ENCODE data around the gene SPRY1.

SPRY1 gene

GRCh38 chr4:123399627-123400358 lies 3.2 kb downstream of the SPRY1 start:
- peak overlapping the region; percentile 79 for H3K27ac ChIP-seq (ENCODE audit: low read length)
- no peaks in the 10 kb centered on the region for H3K27me3 ChIP-seq (ENCODE audit: control insufficient read depth in 1 of 2, insufficient read depth in 2 of 2, low read length in 2 of 2)
- H3K9ac ChIP-seq (ENCODE audit: low read length in 2 of 2), result peak overlapping the region; percentile 84 to 90
- peaks cover 9% of the 10 kb centered on the region for H3K4me1 ChIP-seq (ENCODE audit: control insufficient read depth, insufficient read depth, low read length)
- H3K9me3 ChIP-seq (ENCODE audit: control insufficient read depth in 2 of 2, low read length in 2 of 2), result no peaks in the 10 kb centered on the region
- H3K4me3 ChIP-seq (ENCODE audit: low read length in 2 of 2), result peak overlapping the region; percentile 82 to 87
- H3K36me3 ChIP-seq (ENCODE audit: control insufficient read depth in 2 of 2, insufficient read depth in 2 of 2, low read length in 2 of 2), result peaks cover 12 to 16% of the 10 kb centered on the region in 2 donors

- peaks cover 13% of the 10 kb centered on the region for H3K4me1 ChIP-seq (ENCODE audit: control insufficient read depth, insufficient read depth, low read length)
- no peaks in the 10 kb centered on the region for H3K9me3 ChIP-seq (ENCODE audit: control insufficient read depth in 2 of 2, low read length in 2 of 2)
- peak overlapping the region; percentile 25 for H3K27ac ChIP-seq (ENCODE audit: low read length)
- peak overlapping the region; percentile 45 to 64 for H3K4me3 ChIP-seq (ENCODE audit: low read length in 2 of 2)
- no peaks in the 10 kb centered on the region for H3K27me3 ChIP-seq (ENCODE audit: control insufficient read depth in 1 of 2, insufficient read depth in 2 of 2, low read length in 2 of 2)
- peak overlapping the region; percentile 6 to 40 for H3K9ac ChIP-seq (ENCODE audit: low read length in 2 of 2)
- H3K36me3 ChIP-seq (ENCODE audit: control insufficient read depth in 2 of 2, insufficient read depth in 2 of 2, low read length in 2 of 2), result peaks cover 12 to 16% of the 10 kb centered on the region in 2 donors
These were observed 4.9 kb downstream of the SPRY1 start for GRCh38 chr4:123401271-123402120.

DNA sequence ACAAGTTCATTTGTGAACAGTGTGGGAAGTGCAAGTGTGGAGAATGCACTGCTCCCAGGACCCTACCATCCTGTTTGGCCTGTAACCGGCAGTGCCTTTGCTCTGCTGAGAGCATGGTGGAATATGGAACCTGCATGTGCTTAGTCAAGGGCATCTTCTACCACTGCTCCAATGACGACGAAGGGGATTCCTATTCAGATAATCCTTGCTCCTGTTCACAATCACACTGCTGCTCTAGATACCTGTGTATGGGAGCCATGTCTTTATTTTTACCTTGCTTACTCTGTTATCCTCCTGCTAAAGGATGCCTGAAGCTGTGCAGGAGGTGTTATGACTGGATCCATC lies 5.5 kb downstream of the SPRY1 start:
- Histone ChIP-seq H3K27me3 (ENCODE audit: control insufficient read depth in 1 of 2, insufficient read depth in 2 of 2, low read length in 2 of 2) (no peaks in the 10 kb centered on the region), H3K4me1 (ENCODE audit: control insufficient read depth, insufficient read depth, low read length) (peaks cover 16% of the 10 kb centered on the region), H3K9me3 (ENCODE audit: control insufficient read depth in 2 of 2, low read length in 2 of 2) (no peaks in the 10 kb centered on the region), H3K4me3 (ENCODE audit: low read length in 2 of 2) (peak overlapping the region; percentile 45 to 64), H3K9ac (ENCODE audit: low read length in 2 of 2) (peak overlapping the region in 1 of 2 donors; percentile 40), H3K36me3 (ENCODE audit: control insufficient read depth in 2 of 2, insufficient read depth in 2 of 2, low read length in 2 of 2) (peaks cover 12 to 16% of the 10 kb centered on the region in 2 donors), H3K27ac (ENCODE audit: low read length) (peak overlapping the region; percentile 18)

DNA sequence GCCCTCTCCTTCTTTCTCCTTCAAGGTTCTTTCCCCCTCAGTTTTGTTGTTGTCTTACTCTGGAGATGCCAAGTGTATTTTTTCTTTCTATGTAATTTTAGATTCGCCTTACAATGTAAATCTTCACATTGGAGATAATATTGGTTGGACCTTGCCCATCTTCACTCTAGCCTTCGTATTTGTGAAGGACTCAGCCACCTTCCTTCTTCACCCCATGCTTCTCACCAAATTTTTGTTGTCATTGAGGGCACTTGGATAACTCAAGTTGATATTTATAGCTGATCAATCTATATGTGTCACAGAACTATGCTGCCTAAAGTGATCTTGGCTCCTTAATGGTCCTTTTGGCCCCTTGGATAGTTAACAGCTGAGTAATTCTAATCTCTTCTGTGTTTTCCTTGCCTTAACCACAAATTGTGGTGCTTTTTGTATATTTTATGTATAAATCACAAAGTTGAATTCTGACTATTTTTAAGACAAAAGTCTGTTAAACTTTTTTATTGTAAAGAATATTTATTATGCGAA lies 6.5 kb downstream of the SPRY1 start:
- Histone ChIP-seq H3K36me3 (ENCODE audit: control insufficient read depth in 2 of 2, insufficient read depth in 2 of 2, low read length in 2 of 2) (peaks cover 12 to 16% of the 10 kb centered on the region in 2 donors), H3K9me3 (ENCODE audit: control insufficient read depth in 2 of 2, low read length in 2 of 2) (no peaks in the 10 kb centered on the region), H3K4me1 (ENCODE audit: control insufficient read depth, insufficient read depth, low read length) (peaks cover 16% of the 10 kb centered on the region), H3K27ac (ENCODE audit: low read length) (no peak overlapping the region), H3K9ac (ENCODE audit: low read length in 2 of 2) (no peak overlapping the region), H3K27me3 (ENCODE audit: control insufficient read depth in 1 of 2, insufficient read depth in 2 of 2, low read length in 2 of 2) (no peaks in the 10 kb centered on the region), H3K4me3 (ENCODE audit: low read length in 2 of 2) (no peak overlapping the region)

GRCh38 chr4:123404533-123404932 lies 7.9 kb downstream of the SPRY1 start:
- Histone ChIP-seq H3K27me3 (ENCODE audit: control insufficient read depth in 1 of 2, insufficient read depth in 2 of 2, low read length in 2 of 2) (no peaks in the 10 kb centered on the region), H3K9me3 (ENCODE audit: control insufficient read depth in 2 of 2, low read length in 2 of 2) (no peaks in the 10 kb centered on the region), H3K4me1 (ENCODE audit: control insufficient read depth, insufficient read depth, low read length) (peaks cover 16% of the 10 kb centered on the region), H3K36me3 (ENCODE audit: control insufficient read depth in 2 of 2, insufficient read depth in 2 of 2, low read length in 2 of 2) (peaks cover 12 to 16% of the 10 kb centered on the region in 2 donors), H3K27ac (ENCODE audit: low read length) (no peak overlapping the region), H3K4me3 (ENCODE audit: low read length in 2 of 2) (no peak overlapping the region), H3K9ac (ENCODE audit: low read length in 2 of 2) (no peak overlapping the region)

- H3K4me3 ChIP-seq (ENCODE audit: low read length in 2 of 2), result no peak overlapping the region
- H3K9me3 ChIP-seq (ENCODE audit: control insufficient read depth in 2 of 2, low read length in 2 of 2), result no peaks in the 10 kb centered on the region
- H3K27ac ChIP-seq (ENCODE audit: low read length), result no peak overlapping the region
- H3K4me1 ChIP-seq (ENCODE audit: control insufficient read depth, insufficient read depth, low read length), result peaks cover 16% of the 10 kb centered on the region
- H3K36me3 ChIP-seq (ENCODE audit: control insufficient read depth in 2 of 2, insufficient read depth in 2 of 2, low read length in 2 of 2), result peaks cover 12 to 16% of the 10 kb centered on the region in 2 donors
- H3K9ac ChIP-seq (ENCODE audit: low read length in 2 of 2), result peak overlapping the region in 1 of 2 donors; percentile 19
- H3K27me3 ChIP-seq (ENCODE audit: control insufficient read depth in 1 of 2, insufficient read depth in 2 of 2, low read length in 2 of 2), result no peaks in the 10 kb centered on the region
These were observed 8.8 kb downstream of the SPRY1 start for GRCh38 chr4:123405267-123405865.

- Histone ChIP-seq H3K27me3 (ENCODE audit: control insufficient read depth in 1 of 2, insufficient read depth in 2 of 2, low read length in 2 of 2) (no peaks in the 10 kb centered on the region), H3K9me3 (ENCODE audit: control insufficient read depth in 2 of 2, low read length in 2 of 2) (no peaks in the 10 kb centered on the region), H3K4me1 (ENCODE audit: control insufficient read depth, insufficient read depth, low read length) (peaks cover 12% of the 10 kb centered on the region), H3K27ac (ENCODE audit: low read length) (no peak overlapping the region), H3K4me3 (ENCODE audit: low read length in 2 of 2) (no peak overlapping the region), H3K36me3 (ENCODE audit: control insufficient read depth in 2 of 2, insufficient read depth in 2 of 2, low read length in 2 of 2) (peaks cover 10 to 12% of the 10 kb centered on the region in 2 donors), H3K9ac (ENCODE audit: low read length in 2 of 2) (no peak overlapping the region)
These were observed 10.3 kb downstream of the SPRY1 start for GRCh38 chr4:123406872-123407271.

- no peaks in the 10 kb centered on the region for H3K36me3 ChIP-seq (ENCODE audit: control insufficient read depth in 2 of 2, insufficient read depth in 2 of 2, low read length in 2 of 2)
- H3K9ac ChIP-seq (ENCODE audit: low read length in 2 of 2), result no peak overlapping the region
- no peaks in the 10 kb centered on the region for H3K27me3 ChIP-seq (ENCODE audit: control insufficient read depth in 1 of 2, insufficient read depth in 2 of 2, low read length in 2 of 2)
- no peaks in the 10 kb centered on the region for H3K9me3 ChIP-seq (ENCODE audit: control insufficient read depth in 2 of 2, low read length in 2 of 2)
- H3K4me3 ChIP-seq (ENCODE audit: low read length in 2 of 2), result no peak overlapping the region
- peak overlapping the region; percentile 1 for H3K27ac ChIP-seq (ENCODE audit: low read length)
- H3K4me1 ChIP-seq (ENCODE audit: control insufficient read depth, insufficient read depth, low read length), result peaks cover 7% of the 10 kb centered on the region
These were observed 12.0 kb downstream of the SPRY1 start for GRCh38 chr4:123408471-123409084.

GRCh38 chr4:123409334-123409733 lies 12.7 kb downstream of the SPRY1 start:
- H3K36me3 ChIP-seq (ENCODE audit: control insufficient read depth in 2 of 2, insufficient read depth in 2 of 2, low read length in 2 of 2), result no peaks in the 10 kb centered on the region
- H3K4me3 ChIP-seq (ENCODE audit: low read length in 2 of 2), result no peak overlapping the region
- H3K9me3 ChIP-seq (ENCODE audit: control insufficient read depth in 2 of 2, low read length in 2 of 2), result no peaks in the 10 kb centered on the region
- no peak overlapping the region for H3K27ac ChIP-seq (ENCODE audit: low read length)
- no peak overlapping the region for H3K9ac ChIP-seq (ENCODE audit: low read length in 2 of 2)
- H3K4me1 ChIP-seq (ENCODE audit: control insufficient read depth, insufficient read depth, low read length), result peaks cover 7% of the 10 kb centered on the region
- H3K27me3 ChIP-seq (ENCODE audit: control insufficient read depth in 1 of 2, insufficient read depth in 2 of 2, low read length in 2 of 2), result no peaks in the 10 kb centered on the region

DNA sequence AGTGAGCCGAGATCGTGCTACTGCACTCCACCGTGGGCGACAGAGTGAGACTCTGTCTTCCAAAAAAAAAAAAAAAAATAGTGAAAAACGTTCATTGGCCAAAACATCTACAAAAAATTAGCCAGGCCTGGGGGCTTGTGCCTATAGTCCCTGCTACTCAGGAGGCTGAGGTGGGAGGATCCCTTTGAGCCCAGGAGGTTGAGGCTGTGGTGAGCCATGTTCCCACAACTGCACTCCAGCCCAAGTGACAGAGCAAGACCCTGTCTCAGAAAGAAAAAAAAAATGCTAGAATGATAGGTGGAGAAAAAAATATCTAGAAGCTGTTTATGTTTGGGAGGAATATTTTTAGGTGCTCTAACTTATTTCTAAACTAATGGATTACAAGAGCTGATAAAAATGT lies 14.9 kb downstream of the SPRY1 start:
- H3K27me3 ChIP-seq (ENCODE audit: control insufficient read depth in 1 of 2, insufficient read depth in 2 of 2, low read length in 2 of 2), result no peaks in the 10 kb centered on the region
- no peak overlapping the region for H3K27ac ChIP-seq (ENCODE audit: low read length)
- H3K36me3 ChIP-seq (ENCODE audit: control insufficient read depth in 2 of 2, insufficient read depth in 2 of 2, low read length in 2 of 2), result no peaks in the 10 kb centered on the region
- peaks cover 2% of the 10 kb centered on the region for H3K4me1 ChIP-seq (ENCODE audit: control insufficient read depth, insufficient read depth, low read length)
- no peak overlapping the region for H3K4me3 ChIP-seq (ENCODE audit: low read length in 2 of 2)
- no peak overlapping the region for H3K9ac ChIP-seq (ENCODE audit: low read length in 2 of 2)
- H3K9me3 ChIP-seq (ENCODE audit: control insufficient read depth in 2 of 2, low read length in 2 of 2), result no peaks in the 10 kb centered on the region

All from stomach smooth muscle (tissue), 2 donors.